HG02981 (cell line): ENCODE data around the gene CORO2B.
"Not testable (repeated sequence)": the region's sequence is repeated elsewhere in the genome, so short reads cannot be mapped to it uniquely, and the experiment has no call there.

Experiments
- ATAC-seq: cut with Tn5 transposase; IDR thresholded peaks from one replicate; pipeline ENCODE4 v1.9.1; 2021; ENCODE audit warnings: mild to moderate bottlenecking, moderate library complexity; ENCODE audit not compliant: unreplicated experiment

The CORO2B gene

DNA sequence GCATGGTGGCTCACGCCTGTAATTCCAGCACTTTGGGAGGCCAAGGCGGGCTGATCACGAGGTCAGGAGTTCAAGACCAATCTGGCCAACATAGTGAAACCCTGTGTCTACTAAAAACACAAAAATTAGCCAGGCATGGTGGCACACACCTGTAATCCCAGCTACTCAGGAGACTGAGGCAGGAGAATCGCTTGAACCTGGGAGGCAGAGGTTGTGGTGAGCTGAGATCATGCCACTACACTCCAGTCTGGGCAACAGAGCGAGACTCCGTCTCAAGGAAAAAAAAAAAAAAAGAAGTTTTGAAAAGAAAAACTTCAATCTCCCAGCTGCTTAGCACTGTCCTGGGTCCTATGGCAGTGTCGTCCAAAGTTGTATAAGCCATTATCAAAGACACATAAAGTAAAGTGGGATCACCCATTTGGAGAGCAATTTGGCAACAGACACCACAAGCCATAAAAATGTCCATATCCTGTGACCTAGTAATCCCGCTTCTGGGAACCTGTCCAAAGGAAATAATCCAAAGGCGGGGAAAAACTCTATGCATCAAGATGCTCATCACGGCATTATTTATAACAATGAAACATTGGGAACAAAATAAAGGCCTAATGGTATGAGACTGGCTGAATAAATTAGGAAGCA lies 26.2 kb downstream of the CORO2B start:
- ATAC-seq = not testable (repeated sequence)

DNA sequence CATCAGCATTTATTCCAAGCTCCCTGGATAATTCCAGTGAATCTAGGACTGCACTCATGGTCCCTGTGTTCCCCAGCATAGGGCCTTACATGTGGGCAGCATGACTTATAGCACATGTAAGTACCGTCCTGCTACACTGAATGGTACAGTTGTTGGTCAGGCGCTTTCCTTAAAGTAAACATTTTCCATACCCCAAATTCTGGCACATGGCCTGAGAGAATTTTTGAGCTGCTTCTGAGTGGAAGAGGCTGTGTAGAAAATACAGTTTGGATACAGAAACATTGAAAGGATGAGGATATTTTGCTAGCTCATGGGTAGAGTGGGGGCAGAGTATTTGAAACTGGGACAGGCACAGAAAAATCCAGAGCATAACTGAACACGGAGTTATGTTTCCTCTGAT lies 27.6 kb downstream of the CORO2B start:
- no peak for ATAC-seq

DNA sequence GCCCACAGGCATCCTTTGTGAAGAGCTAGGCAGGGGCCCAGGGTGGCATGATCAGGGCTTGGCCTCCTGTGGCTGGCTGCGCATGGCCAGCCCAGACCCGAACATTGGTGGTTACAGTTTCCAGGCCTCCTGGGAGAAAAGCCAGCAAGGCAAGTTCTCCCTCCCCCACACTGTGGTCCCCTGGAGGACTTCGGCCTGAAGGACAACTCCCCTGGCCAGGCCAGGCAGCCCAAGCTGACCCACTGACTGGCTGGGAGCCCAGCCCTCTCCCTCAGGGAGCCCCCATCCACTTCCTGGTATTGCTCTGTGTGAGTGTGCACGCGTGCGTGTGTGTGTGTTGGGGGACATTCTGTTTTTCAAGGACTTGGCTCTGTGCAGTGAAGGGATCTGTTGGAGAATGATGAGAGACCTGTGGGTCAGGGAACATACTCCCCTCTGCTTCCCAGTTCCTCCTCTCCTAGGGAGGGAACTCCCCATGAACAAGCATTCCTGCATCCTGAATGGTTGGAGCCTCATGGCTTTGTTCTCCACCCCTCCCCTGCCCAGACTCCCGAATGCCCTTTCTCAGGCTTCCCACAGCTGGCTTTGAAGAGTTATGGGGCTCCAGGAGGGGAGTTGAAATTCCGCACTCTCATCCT lies 29.5 kb downstream of the CORO2B start:
- no peak for ATAC-seq

DNA sequence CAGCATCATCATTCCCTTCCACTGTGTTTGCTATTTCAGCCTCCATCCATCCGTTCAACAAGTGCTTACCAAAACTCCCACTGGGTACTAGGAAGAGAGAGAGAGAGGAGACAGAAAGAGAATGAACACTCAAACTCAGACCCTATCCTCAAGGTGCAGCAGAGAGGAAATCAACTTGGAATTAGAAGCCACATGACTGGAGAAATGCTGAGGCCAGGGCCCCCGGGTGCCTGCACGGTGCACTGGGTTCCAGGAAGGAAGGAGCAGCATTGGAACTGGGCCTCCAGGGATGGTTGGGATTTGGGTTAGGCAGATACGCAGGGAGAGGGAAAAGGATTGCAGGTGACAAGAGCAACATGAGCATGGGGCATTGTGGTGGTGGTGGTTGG lies 30.0 kb downstream of the CORO2B start:
- no peak for ATAC-seq

DNA sequence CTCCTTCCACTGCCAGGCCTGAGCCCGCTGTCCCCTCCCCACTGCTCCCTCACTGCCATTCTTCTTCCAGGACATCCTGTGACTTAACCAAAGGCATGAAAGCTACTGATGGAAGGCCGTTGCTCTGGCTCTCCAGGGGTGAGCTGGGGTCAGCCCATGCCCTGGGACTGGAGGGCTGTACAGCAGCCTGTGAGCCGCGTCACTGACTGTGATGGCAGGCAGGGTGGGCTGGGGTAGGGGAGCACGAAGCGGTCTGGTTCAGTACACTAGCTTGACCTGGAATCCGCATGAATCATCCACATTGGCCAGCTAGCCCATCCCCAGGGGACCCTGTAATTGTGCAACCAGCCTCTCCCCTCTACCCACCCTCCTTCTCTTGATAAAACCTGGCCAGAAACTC lies 30.8 kb downstream of the CORO2B start:
- no peak for ATAC-seq

DNA sequence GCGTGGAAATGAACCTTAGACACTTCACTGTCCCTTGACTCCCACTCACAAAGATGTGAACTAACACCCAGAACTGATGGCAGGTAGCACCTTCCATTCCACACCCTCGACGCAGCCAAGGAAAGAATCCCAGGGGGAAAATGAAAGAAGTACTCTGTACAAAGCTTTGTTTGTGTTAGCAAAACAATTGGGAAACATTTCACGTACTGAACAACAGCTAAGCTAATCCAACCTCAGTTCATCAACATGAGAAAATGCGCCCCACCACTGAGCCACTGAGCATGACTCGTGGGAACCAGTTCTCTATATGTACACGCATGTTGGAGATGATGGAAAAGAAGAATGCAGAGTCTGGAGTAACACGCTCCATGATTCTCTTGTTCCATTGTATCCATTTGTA lies 32.0 kb downstream of the CORO2B start:
- no peak for ATAC-seq

DNA sequence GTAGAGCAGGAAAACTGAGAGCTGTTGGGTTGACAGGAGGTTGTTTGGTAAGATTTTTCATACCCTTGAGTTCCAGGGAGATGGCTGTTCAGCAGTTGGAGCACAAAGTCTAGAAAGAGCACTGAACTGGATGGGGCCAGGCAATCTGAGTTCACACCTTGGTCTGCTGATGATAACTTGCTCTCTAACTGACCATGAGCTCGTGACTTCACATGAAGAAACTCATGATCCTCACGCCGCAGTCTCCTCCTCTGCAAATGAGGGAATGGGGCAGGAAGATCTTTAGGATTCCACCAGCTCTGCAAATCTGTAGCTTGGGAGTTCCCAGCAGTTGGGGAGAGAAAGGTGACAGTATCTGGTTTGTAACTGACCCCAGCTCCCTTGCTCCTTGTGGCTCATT lies 33.7 kb downstream of the CORO2B start:
- no peak for ATAC-seq

DNA sequence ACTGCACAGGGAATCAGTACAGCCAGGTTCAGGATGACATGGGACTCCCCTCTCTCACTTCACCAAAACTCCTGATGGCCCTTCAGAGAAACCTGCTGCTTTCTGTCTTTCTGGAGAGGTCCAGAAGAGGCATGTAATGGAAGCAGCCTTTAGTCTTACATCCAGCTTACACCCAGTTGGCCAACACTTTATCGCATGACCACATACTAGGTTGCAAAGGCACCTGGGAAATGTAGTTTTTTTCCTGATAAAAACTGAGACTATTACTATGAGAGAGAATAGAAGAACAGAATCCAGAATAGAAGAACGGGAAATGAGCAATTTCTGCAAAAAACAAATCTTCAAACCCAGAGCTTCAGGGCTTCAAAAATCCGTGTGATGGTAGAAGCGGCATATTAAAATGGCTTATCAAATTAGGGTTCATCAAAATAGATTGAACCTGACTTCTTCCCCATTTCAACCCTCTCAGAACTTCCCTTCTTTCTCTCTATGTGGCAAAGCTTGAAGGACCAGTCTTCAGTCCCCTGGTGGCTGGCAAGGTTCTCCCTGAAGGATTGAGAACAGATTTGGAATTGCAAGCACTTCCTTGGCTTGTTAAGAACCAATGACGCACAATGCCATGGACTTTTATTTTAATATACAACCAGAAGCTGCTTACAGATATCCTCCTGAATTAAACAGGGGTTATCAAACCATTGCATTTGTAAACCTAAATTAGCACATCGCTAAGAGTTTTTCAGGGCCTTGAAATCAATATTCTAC lies 34.4 kb downstream of the CORO2B start:
- no peak for ATAC-seq

DNA sequence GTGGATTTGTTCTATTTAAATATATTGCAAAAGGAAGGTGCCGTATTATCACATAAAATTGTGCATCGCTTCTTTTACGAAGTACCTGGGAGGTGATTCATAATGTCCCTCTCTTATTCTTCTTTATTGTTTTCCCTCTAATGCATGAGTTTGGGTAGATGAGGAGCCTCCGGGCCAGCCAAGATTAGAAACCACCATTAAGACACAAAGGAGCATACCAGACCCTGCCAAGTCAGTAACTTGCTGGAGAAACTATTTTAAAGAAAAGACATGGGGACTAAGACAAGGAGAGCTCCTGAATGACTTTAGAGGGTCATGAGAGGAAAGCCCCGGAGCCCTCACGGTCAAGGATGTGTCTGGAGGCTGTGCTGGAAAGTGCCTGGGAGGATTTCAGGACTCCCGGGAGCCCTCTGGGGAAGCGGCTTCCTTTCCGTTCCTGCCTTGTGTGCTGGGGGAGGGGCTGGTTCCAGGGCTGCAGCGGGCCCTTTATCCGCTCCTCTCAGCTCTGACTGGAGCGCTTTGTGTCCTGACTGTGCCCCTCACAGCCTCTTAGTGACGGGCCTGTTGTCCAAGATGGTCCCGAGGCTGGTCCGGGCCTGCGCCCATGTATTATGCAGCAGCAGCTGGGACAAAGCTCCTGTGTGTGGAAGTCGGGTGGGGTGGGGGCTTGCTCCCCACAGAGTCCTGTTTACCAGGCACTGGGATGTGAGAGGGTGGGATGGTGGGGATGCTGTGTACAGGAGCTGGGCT lies 35.7 kb downstream of the CORO2B start:
- no peak for ATAC-seq

DNA sequence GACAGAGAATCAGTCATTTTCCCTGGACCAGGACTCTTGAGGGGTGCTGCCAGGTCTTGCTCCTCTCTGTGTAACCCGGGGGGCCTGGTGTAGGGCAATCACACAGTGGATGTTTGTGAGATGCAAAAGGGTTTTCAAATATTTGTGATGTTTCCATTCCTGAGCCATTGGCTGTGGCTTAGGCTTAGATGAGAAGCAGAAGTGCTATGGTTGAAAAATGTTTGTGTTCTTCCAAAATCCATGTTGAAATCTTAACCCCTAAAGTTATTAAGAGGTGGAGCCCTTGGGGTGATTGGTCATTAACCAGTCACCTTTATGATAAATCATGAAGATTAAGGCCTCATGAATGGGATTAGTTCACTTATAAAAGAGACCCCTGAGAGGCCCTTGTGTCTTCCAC lies 36.5 kb downstream of the CORO2B start:
- no peak for ATAC-seq

DNA sequence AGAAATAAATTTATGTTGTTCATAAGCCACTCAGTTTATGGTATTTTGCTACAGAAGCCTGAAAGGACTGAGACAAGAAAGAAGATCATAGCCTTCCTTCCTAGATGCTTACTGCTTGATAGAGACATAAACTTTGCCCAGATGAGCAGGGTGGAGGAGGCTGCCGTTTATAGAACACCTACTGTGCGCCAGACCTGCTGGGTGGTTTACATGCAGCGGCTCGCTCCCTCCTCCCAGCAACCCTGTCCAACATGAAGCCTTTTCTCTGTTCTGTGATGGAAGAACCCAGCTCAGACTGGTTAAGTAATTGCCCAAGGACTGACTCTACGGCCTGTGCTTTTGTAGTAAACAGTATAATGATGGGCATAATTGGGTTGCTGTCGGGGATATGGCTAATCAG lies 37.0 kb downstream of the CORO2B start:
- ATAC-seq = no peak

DNA sequence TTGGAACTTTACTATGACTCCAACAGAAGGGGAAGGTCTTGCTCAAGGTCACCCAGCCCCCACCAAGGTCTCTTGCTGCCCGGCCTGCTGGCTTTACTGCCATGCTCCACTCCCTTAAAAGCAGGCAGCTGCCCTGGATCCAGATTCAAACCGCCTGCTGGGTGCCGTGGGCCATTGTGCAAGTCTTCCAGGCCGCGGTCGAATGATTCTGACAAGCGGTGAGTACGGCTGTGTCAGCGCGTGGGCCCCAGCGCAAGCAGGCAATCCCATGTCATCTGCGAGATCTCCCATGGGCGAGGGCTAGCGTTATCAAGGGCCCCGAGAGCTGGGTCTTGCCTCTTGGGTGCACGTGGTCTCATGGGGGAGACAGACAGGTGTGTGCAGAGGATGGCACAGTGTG lies 37.6 kb downstream of the CORO2B start:
- no peak for ATAC-seq

DNA sequence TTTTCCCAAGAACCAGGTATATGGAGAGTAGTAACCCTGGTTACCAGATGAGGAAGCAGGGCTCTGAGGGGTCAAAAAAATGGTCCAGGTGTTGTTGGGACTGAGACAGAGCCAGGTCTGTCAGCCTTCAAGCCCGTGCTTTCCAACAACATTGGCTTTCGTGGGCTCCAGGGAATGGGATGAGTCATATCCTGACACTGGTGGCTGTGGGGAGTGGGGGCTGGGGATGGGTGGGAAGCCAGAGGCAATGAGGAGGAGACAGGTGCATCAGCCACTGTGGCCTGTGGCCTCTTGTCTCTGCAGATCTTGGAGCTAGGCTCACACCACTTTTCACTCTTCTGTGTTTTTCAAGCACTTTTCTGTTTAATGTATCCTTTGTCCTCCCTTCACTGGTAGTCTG lies 38.2 kb downstream of the CORO2B start:
- no peak for ATAC-seq

DNA sequence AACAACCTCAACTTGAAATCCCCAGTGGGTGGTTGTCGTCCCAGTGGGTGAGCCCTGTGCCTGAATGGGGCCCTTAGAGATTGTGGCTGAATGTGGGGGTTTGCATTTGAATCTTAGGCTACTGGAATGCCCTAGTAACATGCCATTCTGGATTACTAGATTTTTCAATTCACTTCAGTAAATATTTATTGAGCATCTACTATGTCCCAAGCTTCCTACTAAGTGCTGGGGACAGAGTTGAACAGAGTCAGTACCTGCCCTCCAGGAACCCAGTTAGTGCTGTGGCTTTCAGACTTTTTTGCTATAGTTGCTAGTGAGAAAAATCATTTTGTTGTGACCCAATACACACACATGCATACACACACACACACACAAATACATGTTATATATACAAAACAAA lies 39.0 kb downstream of the CORO2B start:
- no peak for ATAC-seq

DNA sequence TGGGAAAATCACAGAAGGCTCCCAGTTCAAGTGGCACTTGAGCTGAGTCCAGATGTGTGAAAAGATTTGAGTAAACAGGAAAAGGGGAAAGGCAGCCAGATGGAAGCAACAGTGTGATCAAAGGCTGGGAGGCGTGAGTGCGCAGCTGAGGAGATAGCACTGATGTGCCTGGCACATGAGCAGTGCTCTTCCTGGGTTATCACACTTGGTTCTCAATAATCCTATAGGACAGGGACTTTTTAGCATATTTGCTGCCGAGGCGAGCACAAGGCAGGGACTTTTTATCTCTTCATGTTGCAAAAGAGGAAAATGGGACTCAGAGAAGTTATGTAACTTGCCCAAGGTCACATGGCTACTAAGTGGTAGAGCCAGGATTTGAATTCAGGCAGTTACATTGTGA lies 39.6 kb downstream of the CORO2B start:
- no peak for ATAC-seq

DNA sequence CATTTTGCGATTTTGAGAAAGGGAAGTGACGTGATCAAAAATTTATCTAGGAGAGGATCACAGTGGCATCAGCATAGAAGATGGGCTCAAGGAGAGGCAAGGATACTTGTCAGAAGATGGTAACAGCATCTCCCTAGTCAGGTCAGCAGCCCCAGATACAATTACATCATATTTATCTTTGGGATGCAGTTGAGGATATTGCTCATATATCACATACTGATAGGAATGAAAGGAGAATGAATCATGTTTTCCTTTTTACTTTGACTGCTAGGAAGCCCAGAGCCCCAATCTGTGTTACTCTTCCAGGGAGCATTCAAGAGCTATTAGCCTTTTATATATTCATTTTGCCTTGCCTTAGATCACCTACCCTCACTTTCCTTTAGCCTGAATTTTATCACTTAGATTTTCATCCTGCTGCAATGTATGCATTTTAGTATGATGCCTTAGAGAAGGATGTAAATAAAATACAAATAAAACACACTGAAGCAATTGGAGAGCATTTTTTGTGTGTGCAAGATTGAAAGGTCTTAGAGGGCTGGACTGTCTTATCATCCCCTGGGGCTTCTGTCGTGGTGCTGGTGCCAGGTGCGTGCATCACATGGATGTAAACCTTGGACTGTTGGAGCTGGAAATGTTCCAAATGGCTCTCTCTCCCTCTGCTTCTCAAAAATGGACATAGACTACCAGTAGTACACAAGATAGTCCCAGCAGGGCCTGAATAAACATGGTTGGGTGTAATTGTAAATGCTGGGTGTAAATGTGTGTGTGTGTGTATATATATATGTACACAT lies 40.3 kb downstream of the CORO2B start:
- ATAC-seq = no peak

DNA sequence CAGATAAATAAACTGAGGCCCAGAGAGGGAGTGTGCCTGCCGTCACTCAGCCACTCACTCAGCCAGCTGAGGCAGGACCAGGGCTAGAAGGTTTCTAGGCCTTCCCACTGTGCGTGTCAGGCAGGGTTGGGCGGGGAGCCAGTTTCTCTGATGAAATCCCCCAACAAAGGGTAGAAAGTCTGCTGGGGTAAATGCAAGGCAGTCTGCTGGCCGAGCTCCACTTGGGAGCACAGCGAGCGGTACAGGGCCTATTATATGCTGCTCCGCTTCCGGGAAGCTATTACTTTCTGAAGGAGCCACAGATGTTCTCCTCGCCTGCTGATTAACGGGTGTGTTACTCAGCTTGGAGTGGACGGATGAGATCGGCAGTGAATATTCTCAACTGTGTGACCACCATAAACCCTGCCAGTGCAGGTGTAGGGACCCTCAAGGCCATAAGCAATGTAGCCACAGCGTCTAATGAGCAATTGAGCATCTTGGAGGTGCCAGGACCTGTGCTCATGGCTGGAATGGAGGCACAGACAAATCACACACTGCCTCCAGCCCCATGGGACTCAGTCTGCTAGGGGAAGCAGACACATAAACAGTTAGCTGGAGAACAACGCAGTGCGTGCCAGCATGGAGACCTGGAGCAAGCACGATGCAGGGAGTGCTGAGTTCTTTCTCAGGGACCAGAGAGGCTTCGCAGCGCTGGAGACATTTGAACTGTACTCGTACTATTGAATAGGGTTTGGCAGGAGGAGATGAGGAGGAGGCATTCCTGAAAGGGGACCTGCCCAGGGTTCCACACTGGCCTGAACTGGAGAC lies 42.1 kb downstream of the CORO2B start:
- ATAC-seq = no peak

DNA sequence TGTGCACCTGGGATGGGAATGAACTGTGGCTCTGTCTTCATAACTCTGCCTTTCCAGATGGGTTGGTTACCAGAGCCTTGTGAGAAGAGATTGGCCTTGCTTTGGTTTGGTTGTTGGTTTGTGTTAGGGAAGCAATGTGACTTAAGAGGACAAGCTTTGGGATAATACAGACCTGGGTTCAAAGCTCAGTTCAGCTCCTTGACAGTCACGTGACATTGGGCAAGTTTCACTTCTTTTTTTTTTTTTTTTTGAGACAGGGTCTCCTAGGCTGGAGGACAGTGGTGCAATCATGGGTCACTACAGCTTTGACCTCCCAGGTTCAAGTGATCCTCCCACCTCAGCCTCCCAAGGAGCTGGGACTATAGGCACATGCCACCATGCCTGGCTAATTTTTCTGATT lies 42.7 kb downstream of the CORO2B start:
- ATAC-seq = no peak

DNA sequence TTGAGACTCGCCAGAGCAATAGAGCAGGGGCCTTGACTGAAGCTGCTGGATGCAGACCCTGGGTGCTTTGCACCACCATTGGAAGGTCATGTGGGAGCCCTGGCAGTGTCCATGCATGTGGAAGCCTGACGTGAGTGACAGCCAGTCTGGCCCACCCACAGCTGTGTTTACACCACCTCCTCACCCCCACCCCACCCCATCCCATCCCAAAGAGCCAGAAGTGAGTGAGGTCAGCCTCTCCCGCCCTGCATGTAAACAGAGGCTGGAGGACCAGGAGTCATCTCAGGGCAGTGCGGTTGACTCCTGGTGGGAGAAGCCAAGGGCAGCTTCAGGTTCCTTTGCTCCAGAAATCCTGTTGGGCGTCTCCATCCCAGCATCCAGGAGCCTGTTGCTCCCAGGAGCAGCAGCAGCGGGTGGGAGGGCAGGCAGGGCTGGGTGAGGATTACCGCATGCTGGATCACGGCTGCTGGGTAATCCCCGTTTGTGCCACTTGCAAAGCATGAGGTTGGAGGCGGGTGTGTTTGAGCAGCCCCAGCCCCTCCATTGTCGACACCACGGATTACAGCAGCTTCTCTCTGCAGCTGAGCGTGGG lies 44.6 kb downstream of the CORO2B start:
- ATAC-seq = no peak

DNA sequence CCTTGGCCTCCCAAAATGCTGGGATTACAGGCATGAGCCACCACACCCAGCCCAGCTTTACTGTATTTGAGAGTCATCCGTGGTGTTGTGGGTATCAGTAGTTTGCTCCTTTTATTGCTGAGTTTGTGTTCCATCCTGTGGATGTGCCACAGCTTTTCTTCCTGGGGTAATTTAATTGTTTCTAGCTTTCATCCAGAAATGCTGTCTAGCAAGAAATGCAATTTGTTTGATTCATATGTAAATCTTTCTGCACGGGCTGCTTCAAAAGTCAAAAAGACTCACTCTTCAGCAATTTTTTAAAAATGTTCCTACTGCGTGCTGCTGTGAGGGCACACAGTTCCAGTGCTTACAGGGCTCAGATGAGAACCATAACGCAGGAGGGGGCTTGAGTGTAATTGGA lies 47.1 kb downstream of the CORO2B start:
- ATAC-seq = no peak
